WTC11 (cell line): ENCODE data around the gene CXorf38. TPM values are rescaled to one million over a fixed set of nuclear protein-coding genes. Genes with fewer than 3 reads are reported as not detected.
A peak's percentile ranks its signal among the peaks of the same experiment; 100 is the strongest.

Experiments used
- ATAC-seq: fragments of 200-7000 bp; cut with Tn5 transposase; 2 replicates; pipeline ENCODE4 v1.10.0; 2021; ENCODE audit warnings: mild to moderate bottlenecking, moderate library complexity
- CTCF ChIA-PET: fragments of 300-600 bp; sonication (Branson Sonifier 250); formaldehyde crosslinking; loops from one replicate; lab custom pipeline; 2021; ENCODE audit warnings: antibody characterized with exemption; lab: Charles Lee
- POLR2A ChIA-PET: fragments of 350-600 bp; sonication (Branson Sonifier 250); formaldehyde crosslinking; loops from one replicate; lab custom pipeline; 2021; ENCODE audit warnings: antibody characterized with exemption; lab: Charles Lee
- DNase-seq: peaks from one replicate; pipeline ENCODE4 v3.0.0; 2021; ENCODE audit warnings: low spot score
- H3K27ac Mint-ChIP-seq: 2 replicates; pipeline ENCODE4 v1.8.0; 2021; ENCODE audit warnings: mixed read lengths
- H3K27me3 Mint-ChIP-seq: 2 replicates; pipeline ENCODE4 v1.8.0; 2021; ENCODE audit warnings: low read depth, mild to moderate bottlenecking, moderate library complexity, mixed read lengths
- H3K36me3 Mint-ChIP-seq: 2 replicates; pipeline ENCODE4 v1.8.0; 2021; ENCODE audit warnings: mixed read lengths
- H3K4me1 Mint-ChIP-seq: 2 replicates; pipeline ENCODE4 v1.8.0; 2022; ENCODE audit warnings: mixed read lengths
- H3K4me3 Mint-ChIP-seq: 2 replicates; pipeline ENCODE4 v1.8.0; 2021; ENCODE audit warnings: mild to moderate bottlenecking, moderate library complexity, mixed read lengths
- H3K9me3 Mint-ChIP-seq: 2 replicates; pipeline ENCODE4 v1.8.0; 2021; ENCODE audit warnings: mixed read lengths
- CBFB ChIP-seq: sonication (generic); formaldehyde crosslinking; IDR thresholded peaks from 2 replicates; pipeline ENCODE4 v1.8.1; 2022; ENCODE audit warnings: mild to moderate bottlenecking, low read depth, missing genetic modification reagents
- CTCF ChIP-seq: fragments of 200-600 bp; IDR thresholded peaks from 2 replicates; pipeline ENCODE4 v1.8.0; 2022; ENCODE audit warnings: antibody characterized with exemption
- ELF4 ChIP-seq: sonication (generic); formaldehyde crosslinking; IDR thresholded peaks from 2 replicates; pipeline ENCODE4 v1.8.1; 2022; ENCODE audit warnings: low read depth, mild to moderate bottlenecking, moderate library complexity, missing genetic modification reagents
- ERG ChIP-seq: fragments of 250-450 bp; sonication (Bioruptor Pico); IDR thresholded peaks from 2 replicates; pipeline ENCODE4 v1.8.0; 2021; ENCODE audit warnings: mild to moderate bottlenecking
- GRHL2 ChIP-seq: fragments of 250-450 bp; sonication (Bioruptor Pico); IDR thresholded peaks from 2 replicates; pipeline ENCODE4 v1.8.0; 2022; ENCODE audit warnings: mild to moderate bottlenecking, moderate library complexity; ENCODE audit not compliant: insufficient replicate concordance, severe bottlenecking
- HMGA2 ChIP-seq: fragments of 250-450 bp; sonication (Bioruptor Pico); IDR thresholded peaks from 2 replicates; pipeline ENCODE4 v1.4.0; 2021; ENCODE audit warnings: mild to moderate bottlenecking, moderate library complexity
- MXD4 ChIP-seq: fragments of 250-450 bp; sonication (Bioruptor Pico); IDR thresholded peaks from 2 replicates; pipeline ENCODE4 v1.8.0; 2021; ENCODE audit warnings: mild to moderate bottlenecking, moderate library complexity, borderline replicate concordance
- NFATC4 ChIP-seq: fragments of 250-450 bp; sonication (Bioruptor Pico); IDR thresholded peaks from 2 replicates; pipeline ENCODE4 v1.9.0; 2021; ENCODE audit warnings: mild to moderate bottlenecking
- NR1H2 ChIP-seq: sonication (generic); formaldehyde crosslinking; IDR thresholded peaks from 2 replicates; pipeline ENCODE4 v1.9.0; 2021; ENCODE audit warnings: mild to moderate bottlenecking, moderate library complexity, missing genetic modification reagents
- PREB ChIP-seq: sonication (generic); formaldehyde crosslinking; IDR thresholded peaks from 2 replicates; pipeline ENCODE4 v1.8.1; 2022; ENCODE audit warnings: mild to moderate bottlenecking, missing genetic modification reagents, moderate library complexity, borderline replicate concordance
- PRRX2 ChIP-seq: fragments of 250-450 bp; sonication (Bioruptor Pico); IDR thresholded peaks from 2 replicates; pipeline ENCODE4 v1.8.0; 2021; ENCODE audit warnings: mild to moderate bottlenecking
- SOX15 ChIP-seq: fragments of 250-450 bp; sonication (Bioruptor Pico); IDR thresholded peaks from 2 replicates; pipeline ENCODE4 v1.9.0; 2021; ENCODE audit warnings: mild to moderate bottlenecking
- TEAD4 ChIP-seq: sonication (generic); formaldehyde crosslinking; IDR thresholded peaks from 2 replicates; pipeline ENCODE4 v1.8.0; 2022; ENCODE audit warnings: mild to moderate bottlenecking, missing genetic modification reagents
- ZNF121 ChIP-seq: sonication (generic); formaldehyde crosslinking; IDR thresholded peaks from 2 replicates; pipeline ENCODE4 v1.8.0; 2023; ENCODE audit warnings: missing genetic modification reagents
- ZNF317 ChIP-seq: sonication (generic); formaldehyde crosslinking; IDR thresholded peaks from 2 replicates; pipeline ENCODE4 v1.8.1; 2023; ENCODE audit warnings: low read depth, mild to moderate bottlenecking, moderate library complexity, missing genetic modification reagents, borderline replicate concordance
- ZNF396 ChIP-seq: fragments of 250-450 bp; sonication (Bioruptor Pico); IDR thresholded peaks from 2 replicates; pipeline ENCODE4 v1.8.0; 2021; ENCODE audit warnings: mild to moderate bottlenecking, moderate library complexity, borderline replicate concordance
- ZNF416 ChIP-seq: fragments of 250-450 bp; sonication (Bioruptor Pico); IDR thresholded peaks from 2 replicates; pipeline ENCODE4 v1.9.0; 2021; ENCODE audit warnings: mild to moderate bottlenecking, inconsistent platforms
- ZNF532 ChIP-seq: fragments of 250-450 bp; sonication (Bioruptor Pico); IDR thresholded peaks from 2 replicates; pipeline ENCODE4 v1.9.0; 2021; ENCODE audit warnings: mild to moderate bottlenecking, borderline replicate concordance
- ZNF671 ChIP-seq: fragments of 250-450 bp; sonication (Bioruptor Pico); IDR thresholded peaks from 2 replicates; pipeline ENCODE4 v1.8.0; 2021; ENCODE audit warnings: mild to moderate bottlenecking
- total RNA-seq: library from RNA; stranded (reverse); gene quantifications from 3 replicates; pipeline ENCODE4 v1.2.3, GENCODE V29; 2021
- TF ChIP-seq, protein P1 (sequence below): sonication (generic); formaldehyde crosslinking; IDR thresholded peaks from 2 replicates; pipeline ENCODE4 v1.8.0; 2022; ENCODE audit warnings: missing genetic modification reagents
- TF ChIP-seq, protein P2 (sequence below): sonication (generic); formaldehyde crosslinking; IDR thresholded peaks from 2 replicates; pipeline ENCODE4 v1.8.1; 2022; ENCODE audit warnings: missing genetic modification reagents, borderline replicate concordance

The CXorf38 gene
- total RNA-seq, 1 experiment from 2014 or later, result 10.0 TPM

DNA sequence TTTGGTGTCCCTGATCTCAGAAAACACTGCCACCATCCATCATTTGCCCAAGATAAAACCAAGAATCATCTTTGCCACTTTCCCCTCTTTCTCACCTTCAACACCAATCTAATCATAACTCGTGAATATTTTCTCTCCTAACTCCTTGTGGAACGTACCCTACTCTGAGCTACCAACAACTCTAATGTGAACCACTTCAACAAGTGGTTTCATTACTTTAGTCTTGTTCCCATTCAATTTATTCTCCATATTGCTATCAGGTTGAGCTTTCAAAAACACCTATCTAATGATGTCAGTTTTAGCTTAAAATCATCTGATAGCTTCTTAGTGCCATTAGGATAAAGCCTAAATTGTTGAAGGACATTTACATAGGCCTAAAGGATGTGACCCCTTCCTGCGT is 39.8 kb upstream of the CXorf38 start (continued):
- TF ChIP-seq CTCF (no peak), PRRX2 (CRISPR knock-in tag) (no peak), ELF4 (CRISPR knock-in tag) (no peak), TEAD4 (CRISPR knock-in tag) (no peak), ZNF317 (CRISPR knock-in tag) (no peak), MXD4 (CRISPR knock-in tag) (no peak), ERG (no peak), PREB (CRISPR knock-in tag) (no peak), GRHL2 (CRISPR knock-in tag) (no peak), ZNF532 (CRISPR knock-in tag) (no peak), NFATC4 (CRISPR knock-in tag) (no peak), CBFB (no peak), ZNF671 (CRISPR knock-in tag) (no peak)

DNA sequence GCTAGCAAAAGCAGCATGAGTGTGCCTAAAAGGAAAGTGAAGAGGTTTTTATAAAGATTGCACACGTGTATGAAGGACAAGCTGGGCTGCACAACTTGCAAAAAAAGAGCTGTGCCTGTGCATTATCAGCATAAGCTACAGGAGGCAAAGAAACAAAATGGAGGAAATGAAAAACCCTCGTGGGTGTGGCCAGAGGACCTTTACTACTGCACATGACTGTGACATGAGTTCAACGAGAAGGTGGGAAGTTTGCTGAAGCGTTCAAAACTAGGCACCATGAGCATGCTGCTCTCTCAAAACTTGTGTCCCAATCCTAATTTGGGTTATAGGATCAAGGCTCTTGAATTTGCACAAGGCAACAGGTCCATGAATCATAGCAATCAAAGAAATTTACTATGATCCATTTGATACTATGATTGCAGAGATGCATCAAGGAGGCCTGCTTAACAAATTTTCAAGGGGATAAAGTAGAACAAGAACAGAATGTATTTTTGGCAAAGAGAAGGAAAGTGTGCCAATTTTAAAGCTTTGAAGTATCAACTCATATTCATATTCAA is 38.1 kb upstream of the CXorf38 start:
- POLR2A ChIA-PET, result no interaction called here
- CTCF ChIA-PET, result interaction anchor here (1.0 kb wide), 1 partner anchor 34 kb away, joined by 3 read pairs; no protein-coding TSS in a partner anchor
- H3K4me1 Mint-ChIP-seq, result peaks cover 6% of the 10 kb centered on the region; the same call in 1 of the 2 replicates
- peak overlapping the region; percentile 70; the same call in 1 of the 2 replicates for H3K27ac Mint-ChIP-seq
- ATAC-seq (no peak), DNase-seq (no peak)
- peaks cover 51% of the 10 kb centered on the region for H3K36me3 Mint-ChIP-seq
- H3K9me3 Mint-ChIP-seq, result no peaks in the 10 kb centered on the region
- H3K4me3 Mint-ChIP-seq, result no peak overlapping the region
- no peaks in the 10 kb centered on the region for H3K27me3 Mint-ChIP-seq
- no peak for TF ChIP-seq NR1H2 (CRISPR knock-in tag)
- TF ChIP-seq PREB (CRISPR knock-in tag), result no peak
- no peak for TF ChIP-seq ZNF396 (CRISPR knock-in tag)
- no peak for TF ChIP-seq HMGA2 (CRISPR knock-in tag)
- TF ChIP-seq ZNF416, result no peak
- no peak for TF ChIP-seq ZNF671 (CRISPR knock-in tag)
- TF ChIP-seq, protein P1, sequence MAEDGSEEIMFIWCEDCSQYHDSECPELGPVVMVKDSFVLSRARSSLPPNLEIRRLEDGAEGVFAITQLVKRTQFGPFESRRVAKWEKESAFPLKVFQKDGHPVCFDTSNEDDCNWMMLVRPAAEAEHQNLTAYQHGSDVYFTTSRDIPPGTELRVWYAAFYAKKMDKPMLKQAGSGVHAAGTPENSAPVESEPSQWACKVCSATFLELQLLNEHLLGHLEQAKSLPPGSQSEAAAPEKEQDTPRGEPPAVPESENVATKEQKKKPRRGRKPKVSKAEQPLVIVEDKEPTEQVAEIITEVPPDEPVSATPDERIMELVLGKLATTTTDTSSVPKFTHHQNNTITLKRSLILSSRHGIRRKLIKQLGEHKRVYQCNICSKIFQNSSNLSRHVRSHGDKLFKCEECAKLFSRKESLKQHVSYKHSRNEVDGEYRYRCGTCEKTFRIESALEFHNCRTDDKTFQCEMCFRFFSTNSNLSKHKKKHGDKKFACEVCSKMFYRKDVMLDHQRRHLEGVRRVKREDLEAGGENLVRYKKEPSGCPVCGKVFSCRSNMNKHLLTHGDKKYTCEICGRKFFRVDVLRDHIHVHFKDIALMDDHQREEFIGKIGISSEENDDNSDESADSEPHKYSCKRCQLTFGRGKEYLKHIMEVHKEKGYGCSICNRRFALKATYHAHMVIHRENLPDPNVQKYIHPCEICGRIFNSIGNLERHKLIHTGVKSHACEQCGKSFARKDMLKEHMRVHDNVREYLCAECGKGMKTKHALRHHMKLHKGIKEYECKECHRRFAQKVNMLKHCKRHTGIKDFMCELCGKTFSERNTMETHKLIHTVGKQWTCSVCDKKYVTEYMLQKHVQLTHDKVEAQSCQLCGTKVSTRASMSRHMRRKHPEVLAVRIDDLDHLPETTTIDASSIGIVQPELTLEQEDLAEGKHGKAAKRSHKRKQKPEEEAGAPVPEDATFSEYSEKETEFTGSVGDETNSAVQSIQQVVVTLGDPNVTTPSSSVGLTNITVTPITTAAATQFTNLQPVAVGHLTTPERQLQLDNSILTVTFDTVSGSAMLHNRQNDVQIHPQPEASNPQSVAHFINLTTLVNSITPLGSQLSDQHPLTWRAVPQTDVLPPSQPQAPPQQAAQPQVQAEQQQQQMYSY (CRISPR knock-in tag), result no peak
- TF ChIP-seq SOX15 (CRISPR knock-in tag), result no peak
- TF ChIP-seq ZNF121 (CRISPR knock-in tag), result no peak
- TF ChIP-seq, protein P2, sequence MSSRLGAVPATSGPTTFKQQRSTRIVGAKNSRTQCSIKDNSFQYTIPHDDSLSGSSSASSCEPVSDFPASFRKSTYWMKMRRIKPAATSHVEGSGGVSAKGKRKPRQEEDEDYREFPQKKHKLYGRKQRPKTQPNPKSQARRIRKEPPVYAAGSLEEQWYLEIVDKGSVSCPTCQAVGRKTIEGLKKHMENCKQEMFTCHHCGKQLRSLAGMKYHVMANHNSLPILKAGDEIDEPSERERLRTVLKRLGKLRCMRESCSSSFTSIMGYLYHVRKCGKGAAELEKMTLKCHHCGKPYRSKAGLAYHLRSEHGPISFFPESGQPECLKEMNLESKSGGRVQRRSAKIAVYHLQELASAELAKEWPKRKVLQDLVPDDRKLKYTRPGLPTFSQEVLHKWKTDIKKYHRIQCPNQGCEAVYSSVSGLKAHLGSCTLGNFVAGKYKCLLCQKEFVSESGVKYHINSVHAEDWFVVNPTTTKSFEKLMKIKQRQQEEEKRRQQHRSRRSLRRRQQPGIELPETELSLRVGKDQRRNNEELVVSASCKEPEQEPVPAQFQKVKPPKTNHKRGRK (CRISPR knock-in tag), result no peak
